ENCODE data around the gene KRTAP1-4. TPM values are rescaled to one million over a fixed set of nuclear protein-coding genes. Genes with fewer than 3 reads are reported as not detected.
A peak's percentile ranks its signal among the peaks of the same experiment; 100 is the strongest.

Gene KRTAP1-4
- polyA plus RNA-seq, 4 donors, result not detected

DNA sequence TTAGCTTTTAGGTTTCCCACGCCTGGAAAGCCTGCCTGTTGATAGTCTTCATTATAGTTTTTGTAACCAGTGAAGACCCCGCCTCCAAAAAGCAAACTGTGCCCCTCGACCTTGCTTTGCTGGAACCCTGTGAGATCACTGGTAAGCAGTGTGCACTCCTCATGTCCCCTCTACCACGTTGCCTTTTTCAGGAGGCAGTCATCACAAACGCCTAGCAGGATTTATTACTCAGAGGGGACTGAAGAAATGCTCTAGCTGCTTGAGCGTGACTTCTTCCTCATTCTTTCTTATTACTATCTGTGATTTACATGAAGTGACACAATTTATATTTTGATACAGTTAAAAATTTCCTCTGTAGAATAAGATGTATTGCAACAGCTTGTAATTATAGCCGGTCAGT is 14.5 kb downstream of the KRTAP1-4 start:
- Histone ChIP-seq H3K36me3 (ENCODE audit: control insufficient read depth in 3 of 3, insufficient read depth in 2 of 3, low read depth in 1 of 3, low read length in 3 of 3) (no peaks in the 10 kb centered on the region), H3K27me3 (ENCODE audit: control insufficient read depth in 3 of 3, insufficient read depth in 3 of 3, low read length in 3 of 3) (peaks cover 0 to 2% (median 0%) of the 10 kb centered on the region in 3 donors), H3K9me3 (ENCODE audit: control insufficient read depth in 2 of 2, insufficient read depth in 1 of 2, low read depth in 1 of 2, low read length in 1 of 2) (no peaks in the 10 kb centered on the region), H3K4me3 (ENCODE audit: low read depth in 1 of 3, low read length in 3 of 3) (no peak overlapping the region), H3K27ac (ENCODE audit: low read depth in 1 of 3, low read length in 2 of 3) (no peak overlapping the region), H3K4me1 (ENCODE audit: control insufficient read depth in 3 of 3, insufficient read depth in 2 of 3, low read depth in 1 of 3, low read length in 2 of 3) (no peaks in the 10 kb centered on the region)
- no peak for FAIRE-seq
- WGBS, 3 donors, result 66 to 78% (median 67%) methylated on average over 7 of the region's 7 CpGs
- DNase-seq, result no peak

DNA sequence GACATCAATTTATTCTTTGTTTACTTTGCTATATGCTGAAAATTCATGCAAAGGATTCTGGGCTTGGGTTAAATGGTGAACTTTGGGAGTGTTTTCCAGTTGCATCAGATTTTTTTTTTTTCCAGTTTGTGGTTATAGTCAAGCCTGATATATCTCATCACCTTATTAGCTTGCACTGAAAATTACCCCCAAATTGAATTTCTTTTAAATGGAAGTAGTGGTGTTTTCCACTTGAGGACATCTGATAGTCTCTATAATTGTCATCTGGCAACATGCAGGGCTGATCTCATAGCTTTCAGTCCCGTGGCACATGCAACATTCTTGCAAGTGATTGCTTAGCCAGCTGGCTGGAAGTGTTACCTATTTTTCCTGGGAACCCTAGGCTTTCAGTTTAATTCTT is 16.4 kb downstream of the KRTAP1-4 start:
- FAIRE-seq, result no peak
- 17 to 33% (median 24%) methylated on average over 1 of the region's 1 CpG for WGBS, 3 donors
- no peak for DNase-seq

DNA sequence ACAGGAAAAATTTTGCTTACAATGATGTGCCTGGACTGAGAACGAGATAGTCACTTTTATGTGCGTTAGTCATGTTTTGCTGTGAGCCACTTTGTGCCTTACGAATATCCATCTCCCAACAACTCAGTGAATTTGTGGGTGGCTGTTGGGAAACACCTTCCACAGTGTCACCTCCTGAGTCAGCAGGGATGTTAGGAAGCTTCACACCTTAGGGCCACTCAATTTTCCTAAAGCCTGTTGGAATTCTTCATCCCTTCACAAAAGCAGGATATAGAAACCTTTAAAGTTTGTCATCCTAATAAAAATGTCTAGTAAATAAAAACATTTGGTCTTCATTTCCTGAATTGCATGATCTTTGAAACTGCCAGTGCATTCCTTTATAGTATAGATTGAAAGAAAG is 16.8 kb downstream of the KRTAP1-4 start:
- H3K4me3 ChIP-seq (ENCODE audit: low read depth in 1 of 3, low read length in 3 of 3), result no peak overlapping the region
- no peak overlapping the region for H3K27ac ChIP-seq (ENCODE audit: low read depth in 1 of 3, low read length in 2 of 3)
- no peaks in the 10 kb centered on the region for H3K4me1 ChIP-seq (ENCODE audit: control insufficient read depth in 3 of 3, insufficient read depth in 2 of 3, low read depth in 1 of 3, low read length in 2 of 3)
- FAIRE-seq, result no peak
- no peak for DNase-seq
- no peaks in the 10 kb centered on the region for H3K9me3 ChIP-seq (ENCODE audit: control insufficient read depth in 2 of 2, insufficient read depth in 1 of 2, low read depth in 1 of 2, low read length in 1 of 2)
- H3K27me3 ChIP-seq (ENCODE audit: control insufficient read depth in 3 of 3, insufficient read depth in 3 of 3, low read length in 3 of 3), result no peaks in the 10 kb centered on the region
- 86 to 93% (median 91%) methylated on average over 3 of the region's 3 CpGs for WGBS, 3 donors
- H3K36me3 ChIP-seq (ENCODE audit: control insufficient read depth in 3 of 3, insufficient read depth in 2 of 3, low read depth in 1 of 3, low read length in 3 of 3), result no peaks in the 10 kb centered on the region

More for the DNA sequence above, 16.4 kb downstream of the KRTAP1-4 start:
- Histone ChIP-seq H3K27me3 (ENCODE audit: control insufficient read depth in 3 of 3, insufficient read depth in 3 of 3, low read length in 3 of 3) (no peaks in the 10 kb centered on the region), H3K4me3 (ENCODE audit: low read depth in 1 of 3, low read length in 3 of 3) (no peak overlapping the region), H3K36me3 (ENCODE audit: control insufficient read depth in 3 of 3, insufficient read depth in 2 of 3, low read depth in 1 of 3, low read length in 3 of 3) (no peaks in the 10 kb centered on the region), H3K27ac (ENCODE audit: low read depth in 1 of 3, low read length in 2 of 3) (no peak overlapping the region), H3K9me3 (ENCODE audit: control insufficient read depth in 2 of 2, insufficient read depth in 1 of 2, low read depth in 1 of 2, low read length in 1 of 2) (no peaks in the 10 kb centered on the region), H3K4me1 (ENCODE audit: control insufficient read depth in 3 of 3, insufficient read depth in 2 of 3, low read depth in 1 of 3, low read length in 2 of 3) (no peaks in the 10 kb centered on the region)

DNA sequence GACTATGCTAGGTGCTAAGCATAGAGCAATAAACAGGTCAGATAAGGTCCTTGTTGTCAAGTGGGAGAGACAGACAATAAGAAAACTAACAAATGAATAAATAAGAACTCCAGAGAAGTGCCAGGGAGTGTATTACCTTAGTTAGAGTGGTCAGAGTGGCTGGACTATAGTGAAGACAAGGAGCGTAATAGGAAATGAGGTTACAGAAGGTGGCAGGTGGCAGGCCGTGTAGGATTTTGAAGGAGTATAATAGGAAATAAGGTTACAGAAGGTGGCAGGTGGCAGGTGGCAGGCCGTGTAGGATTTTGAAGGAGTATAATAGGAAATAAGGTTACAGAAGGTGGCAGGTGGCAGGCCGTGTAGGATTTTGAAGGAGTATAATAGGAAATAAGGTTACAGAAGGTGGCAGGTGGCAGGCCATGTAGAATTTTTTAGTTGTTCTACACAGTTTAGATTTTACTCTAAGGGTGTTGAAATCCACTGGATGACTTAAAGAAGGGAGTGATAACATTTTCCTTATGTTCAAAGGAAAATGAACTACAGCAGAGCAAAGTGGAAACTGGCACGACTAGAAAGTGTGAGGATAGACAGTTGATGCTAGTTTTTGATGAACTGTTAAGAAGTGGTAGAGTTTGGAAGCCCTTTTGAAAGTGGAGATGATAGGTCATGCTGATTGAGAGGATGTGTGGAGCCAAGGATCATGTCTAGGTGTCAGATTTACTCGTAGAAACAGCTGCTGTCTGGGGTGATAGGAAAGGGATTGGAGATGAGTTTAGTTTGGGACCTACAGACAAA is 17.5 kb downstream of the KRTAP1-4 start:
- no peaks in the 10 kb centered on the region for H3K9me3 ChIP-seq (ENCODE audit: control insufficient read depth in 2 of 2, insufficient read depth in 1 of 2, low read depth in 1 of 2, low read length in 1 of 2)
- no peaks in the 10 kb centered on the region for H3K4me1 ChIP-seq (ENCODE audit: control insufficient read depth in 3 of 3, insufficient read depth in 2 of 3, low read depth in 1 of 3, low read length in 2 of 3)
- H3K36me3 ChIP-seq (ENCODE audit: control insufficient read depth in 3 of 3, insufficient read depth in 2 of 3, low read depth in 1 of 3, low read length in 3 of 3), result no peaks in the 10 kb centered on the region
- H3K4me3 ChIP-seq (ENCODE audit: low read depth in 1 of 3, low read length in 3 of 3), result no peak overlapping the region
- DNase-seq, result peak in 1 of 2 donors; percentile 1
- 72 to 78% (median 75%) methylated on average over 6 of the region's 6 CpGs for WGBS, 3 donors
- H3K27ac ChIP-seq (ENCODE audit: low read depth in 1 of 3, low read length in 2 of 3), result no peak overlapping the region
- FAIRE-seq, result no peak
- H3K27me3 ChIP-seq (ENCODE audit: control insufficient read depth in 3 of 3, insufficient read depth in 3 of 3, low read length in 3 of 3), result no peaks in the 10 kb centered on the region

DNA sequence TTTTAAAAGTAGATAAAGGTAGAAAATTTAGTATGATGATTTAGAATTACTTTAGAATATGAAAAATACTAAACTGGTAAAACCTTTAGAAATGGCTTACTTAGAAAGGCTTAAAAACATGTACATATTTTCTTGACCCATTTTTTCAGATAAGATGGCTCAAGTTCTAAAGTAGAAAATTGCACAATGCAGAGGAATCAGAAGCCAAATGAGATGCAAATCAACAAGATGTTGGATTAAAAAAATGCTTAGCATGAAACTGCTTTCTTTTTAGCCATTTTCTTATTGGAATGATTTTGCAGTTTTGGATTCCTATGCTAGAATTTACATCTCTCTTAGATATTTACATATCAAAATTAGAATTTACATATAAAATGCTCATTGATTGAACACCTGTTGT is 19.6 kb downstream of the KRTAP1-4 start:
- no peak for FAIRE-seq
- no peaks in the 10 kb centered on the region for H3K27me3 ChIP-seq (ENCODE audit: control insufficient read depth in 3 of 3, insufficient read depth in 3 of 3, low read length in 3 of 3)
- H3K4me1 ChIP-seq (ENCODE audit: control insufficient read depth in 3 of 3, insufficient read depth in 2 of 3, low read depth in 1 of 3, low read length in 2 of 3), result no peaks in the 10 kb centered on the region
- H3K36me3 ChIP-seq (ENCODE audit: control insufficient read depth in 3 of 3, insufficient read depth in 2 of 3, low read depth in 1 of 3, low read length in 3 of 3), result no peaks in the 10 kb centered on the region
- no peak overlapping the region for H3K4me3 ChIP-seq (ENCODE audit: low read depth in 1 of 3, low read length in 3 of 3)
- no peak overlapping the region for H3K27ac ChIP-seq (ENCODE audit: low read depth in 1 of 3, low read length in 2 of 3)
- DNase-seq, result no peak
- H3K9me3 ChIP-seq (ENCODE audit: control insufficient read depth in 2 of 2, insufficient read depth in 1 of 2, low read depth in 1 of 2, low read length in 1 of 2), result no peaks in the 10 kb centered on the region

DNA sequence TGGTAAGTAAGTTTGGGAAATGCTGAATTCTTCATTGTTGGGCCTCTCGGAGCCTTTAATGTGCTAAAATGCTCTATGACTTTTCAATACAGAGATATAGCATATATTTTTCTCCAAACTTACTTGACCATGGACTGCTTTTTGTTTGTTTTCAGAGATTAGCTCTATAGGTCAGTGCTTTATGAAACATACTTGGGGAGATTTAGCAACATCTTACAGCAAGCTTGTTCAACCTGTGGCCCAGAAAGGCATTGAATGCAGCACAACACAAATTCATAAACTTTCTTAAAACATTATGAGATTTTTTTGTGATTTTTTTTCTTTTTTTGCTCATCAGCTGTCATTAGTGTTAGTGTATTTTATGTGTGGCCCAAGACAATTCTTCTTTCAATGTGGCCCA is 20.1 kb downstream of the KRTAP1-4 start:
- 88 to 93% (median 92%) methylated on average over 1 of the region's 1 CpG for WGBS, 3 donors
- Histone ChIP-seq H3K4me3 (ENCODE audit: low read depth in 1 of 3, low read length in 3 of 3) (no peak overlapping the region), H3K27me3 (ENCODE audit: control insufficient read depth in 3 of 3, insufficient read depth in 3 of 3, low read length in 3 of 3) (no peaks in the 10 kb centered on the region), H3K36me3 (ENCODE audit: control insufficient read depth in 3 of 3, insufficient read depth in 2 of 3, low read depth in 1 of 3, low read length in 3 of 3) (no peaks in the 10 kb centered on the region), H3K9me3 (ENCODE audit: control insufficient read depth in 2 of 2, insufficient read depth in 1 of 2, low read depth in 1 of 2, low read length in 1 of 2) (no peaks in the 10 kb centered on the region), H3K27ac (ENCODE audit: low read depth in 1 of 3, low read length in 2 of 3) (no peak overlapping the region), H3K4me1 (ENCODE audit: control insufficient read depth in 3 of 3, insufficient read depth in 2 of 3, low read depth in 1 of 3, low read length in 2 of 3) (no peaks in the 10 kb centered on the region)
- FAIRE-seq (no peak), DNase-seq (no peak)

DNA sequence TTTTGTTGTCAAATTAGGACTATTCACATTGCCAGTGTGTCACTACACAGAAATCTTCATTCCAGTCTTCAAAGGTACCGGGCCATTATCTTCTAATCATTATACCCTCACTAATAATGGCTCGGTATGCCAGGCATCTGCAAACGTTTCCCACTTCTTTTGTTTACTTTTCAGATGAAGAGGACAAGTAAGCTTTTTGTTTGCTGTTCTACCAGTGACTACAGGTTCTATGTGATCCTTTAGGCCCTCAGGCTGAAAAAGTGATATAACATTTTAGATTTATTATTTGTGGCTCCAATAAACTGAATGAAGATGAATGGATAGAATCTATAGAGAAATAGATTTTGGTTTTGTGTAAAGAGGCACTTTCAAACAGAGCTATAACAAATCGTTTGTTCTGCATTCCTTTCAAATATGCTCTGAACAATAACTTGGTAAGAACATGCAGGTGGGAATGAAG is 20.7 kb downstream of the KRTAP1-4 start:
- no peaks in the 10 kb centered on the region for H3K36me3 ChIP-seq (ENCODE audit: control insufficient read depth in 3 of 3, insufficient read depth in 2 of 3, low read depth in 1 of 3, low read length in 3 of 3)
- H3K4me3 ChIP-seq (ENCODE audit: low read depth in 1 of 3, low read length in 3 of 3), result no peak overlapping the region
- no peaks in the 10 kb centered on the region for H3K27me3 ChIP-seq (ENCODE audit: control insufficient read depth in 3 of 3, insufficient read depth in 3 of 3, low read length in 3 of 3)
- 7 to 42% (median 15%) methylated on average over 4 of the region's 4 CpGs for WGBS, 3 donors
- H3K27ac ChIP-seq (ENCODE audit: low read depth in 1 of 3, low read length in 2 of 3), result no peak overlapping the region
- H3K4me1 ChIP-seq (ENCODE audit: control insufficient read depth in 3 of 3, insufficient read depth in 2 of 3, low read depth in 1 of 3, low read length in 2 of 3), result no peaks in the 10 kb centered on the region
- DNase-seq (no peak), FAIRE-seq (no peak)
- no peaks in the 10 kb centered on the region for H3K9me3 ChIP-seq (ENCODE audit: control insufficient read depth in 2 of 2, insufficient read depth in 1 of 2, low read depth in 1 of 2, low read length in 1 of 2)

DNA sequence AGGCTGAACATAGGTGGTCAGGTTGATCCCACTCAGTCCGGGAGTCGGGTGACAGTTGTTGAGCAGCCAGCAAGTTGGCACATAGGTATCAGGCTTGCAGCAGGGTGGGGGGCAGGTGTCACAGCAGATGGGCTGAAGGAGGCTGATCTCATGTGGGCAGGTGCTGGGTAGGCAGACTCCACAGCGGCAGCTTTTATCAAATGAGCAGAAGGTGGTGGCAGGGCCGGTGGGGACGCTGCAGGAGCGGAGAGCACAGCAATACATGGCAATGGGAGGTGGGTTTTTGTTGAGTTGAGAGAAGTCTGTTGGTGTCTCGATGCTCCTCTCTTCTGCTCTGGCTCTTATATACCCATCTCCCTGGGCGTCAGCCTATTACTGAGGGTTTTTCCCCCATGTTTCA is 21.2 kb downstream of the KRTAP1-4 start, which contains the start of gene KRTAP3-1:
KRTAP3-1 (minus strand) TSS at position 318 of the 400 bp plus-strand sequence; CDS start at position 264, 54 bp downstream.
- Histone ChIP-seq H3K36me3 (ENCODE audit: control insufficient read depth in 3 of 3, insufficient read depth in 2 of 3, low read depth in 1 of 3, low read length in 3 of 3) (no peaks in the 10 kb centered on the region), H3K4me3 (ENCODE audit: low read depth in 1 of 3, low read length in 3 of 3) (no peak within 1 kb of the TSS), H3K9me3 (ENCODE audit: control insufficient read depth in 2 of 2, insufficient read depth in 1 of 2, low read depth in 1 of 2, low read length in 1 of 2) (no peaks in the 10 kb centered on the region), H3K4me1 (ENCODE audit: control insufficient read depth in 3 of 3, insufficient read depth in 2 of 3, low read depth in 1 of 3, low read length in 2 of 3) (no peaks in the 10 kb centered on the region), H3K27ac (ENCODE audit: low read depth in 1 of 3, low read length in 2 of 3) (no peak within 1 kb of the TSS), H3K27me3 (ENCODE audit: control insufficient read depth in 3 of 3, insufficient read depth in 3 of 3, low read length in 3 of 3) (no peaks in the 10 kb centered on the region)
- DNase-seq, result no peak
- 21 to 79% (median 60%) methylated on average over 8 of the region's 8 CpGs for WGBS, 3 donors
- FAIRE-seq, result no peak

DNA sequence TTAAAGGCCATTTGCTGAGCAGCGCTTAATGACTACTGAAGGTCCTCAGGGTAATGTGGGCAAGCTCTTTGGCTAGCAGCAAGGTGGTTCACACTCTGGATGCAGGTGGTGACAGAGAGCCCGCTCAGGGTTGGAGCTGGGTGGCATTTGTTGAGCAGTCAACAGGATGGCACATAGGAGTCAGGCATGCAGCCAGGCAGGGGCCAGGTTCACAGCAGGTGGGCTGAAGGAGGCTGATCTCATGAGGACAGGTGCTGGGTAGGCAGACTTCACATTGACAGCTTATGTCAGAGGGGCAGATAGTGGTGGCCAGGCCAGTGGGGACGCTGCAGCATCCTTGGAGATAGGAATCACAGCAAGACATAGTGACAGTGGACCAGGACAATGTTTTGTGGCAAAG is 25.6 kb downstream of the KRTAP1-4 start:
- WGBS, 3 donors, result 82 to 96% (median 88%) methylated on average over 3 of the region's 3 CpGs
- FAIRE-seq, result no peak

More for the DNA sequence above, 25.6 kb downstream of the KRTAP1-4 start:
- Histone ChIP-seq H3K27me3 (ENCODE audit: control insufficient read depth in 3 of 3, insufficient read depth in 3 of 3, low read length in 3 of 3) (peaks cover 0 to 3% (median 0%) of the 10 kb centered on the region in 3 donors), H3K27ac (ENCODE audit: low read depth in 1 of 3, low read length in 2 of 3) (no peak overlapping the region), H3K36me3 (ENCODE audit: control insufficient read depth in 3 of 3, insufficient read depth in 2 of 3, low read depth in 1 of 3, low read length in 3 of 3) (no peaks in the 10 kb centered on the region), H3K4me3 (ENCODE audit: low read depth in 1 of 3, low read length in 3 of 3) (no peak overlapping the region), H3K4me1 (ENCODE audit: control insufficient read depth in 3 of 3, insufficient read depth in 2 of 3, low read depth in 1 of 3, low read length in 2 of 3) (no peaks in the 10 kb centered on the region), H3K9me3 (ENCODE audit: control insufficient read depth in 2 of 2, insufficient read depth in 1 of 2, low read depth in 1 of 2, low read length in 1 of 2) (no peaks in the 10 kb centered on the region)
- no peak for DNase-seq

Measured in small intestine (tissue), 7 donors.